SK-N-SH treated with all-trans-retinoic acid at 6 μM for 48 hours (cell line): ENCODE data around the gene THBS3.

Experiments used
- ATAC-seq: fragments of 200-7000 bp; cut with Tn5 transposase; 3 replicates; pipeline ENCODE4 v1.9.1; 2020; ENCODE audit warnings: mild to moderate bottlenecking, moderate library complexity
- ARNTL ChIP-seq: fragments of 450-650 bp; formaldehyde crosslinking; IDR thresholded peaks from 2 replicates; pipeline ENCODE4 v1.5.0; 2020; ENCODE audit warnings: low read depth, mild to moderate bottlenecking, moderate library complexity, borderline replicate concordance
- BACH2 ChIP-seq: fragments of 250-450 bp; sonication (Bioruptor Pico); IDR thresholded peaks from 2 replicates; pipeline ENCODE4 v1.9.0; 2021; ENCODE audit warnings: mild to moderate bottlenecking, borderline replicate concordance
- CREB5 ChIP-seq: fragments of 250-450 bp; sonication (Bioruptor Pico); IDR thresholded peaks from 2 replicates; pipeline ENCODE4 v1.5.1; 2020; ENCODE audit warnings: low read depth, mild to moderate bottlenecking, moderate library complexity
- ESRRG ChIP-seq: fragments of 250-450 bp; sonication (Bioruptor Pico); IDR thresholded peaks from 2 replicates; pipeline ENCODE4 v1.6.1; 2021; ENCODE audit warnings: mild to moderate bottlenecking
- ISL1 ChIP-seq: fragments of 250-450 bp; sonication (Bioruptor Pico); IDR thresholded peaks from 2 replicates; pipeline ENCODE4 v2.1.2; 2022; ENCODE audit warnings: mild to moderate bottlenecking, moderate library complexity
- OSR1 ChIP-seq: fragments of 250-450 bp; sonication (Bioruptor Pico); IDR thresholded peaks from 2 replicates; pipeline ENCODE4 v1.8.0; 2022; ENCODE audit warnings: moderate library complexity, mild to moderate bottlenecking, inconsistent platforms
- PPARA ChIP-seq: fragments of 250-450 bp; sonication (Bioruptor Pico); IDR thresholded peaks from 2 replicates; pipeline ENCODE4 v1.5.0; 2020; ENCODE audit warnings: mild to moderate bottlenecking, borderline replicate concordance
- RARB ChIP-seq: fragments of 250-450 bp; sonication (Bioruptor Pico); IDR thresholded peaks from 2 replicates; pipeline ENCODE4 v1.8.0; 2021; ENCODE audit warnings: mild to moderate bottlenecking, moderate library complexity
- SNAI2 ChIP-seq: fragments of 250-450 bp; sonication (Bioruptor Pico); IDR thresholded peaks from 2 replicates; pipeline ENCODE4 v1.5.0; 2020; ENCODE audit warnings: mild to moderate bottlenecking, moderate library complexity
- TCF4 ChIP-seq: fragments of 250-450 bp; sonication (Bioruptor Pico); IDR thresholded peaks from 2 replicates; pipeline ENCODE4 v1.8.0; 2021; ENCODE audit warnings: mild to moderate bottlenecking, moderate library complexity, borderline replicate concordance
- TSHZ2 ChIP-seq: fragments of 250-450 bp; sonication (Bioruptor Pico); IDR thresholded peaks from 2 replicates; pipeline ENCODE4 v1.5.0; 2020; ENCODE audit warnings: mild to moderate bottlenecking, moderate library complexity
- ZC3H10 ChIP-seq: fragments of 250-450 bp; sonication (Bioruptor Pico); IDR thresholded peaks from 2 replicates; pipeline ENCODE4 v1.5.1; 2021; ENCODE audit warnings: mild to moderate bottlenecking, moderate library complexity
- ZFP3 ChIP-seq: fragments of 250-450 bp; sonication (Bioruptor Pico); IDR thresholded peaks from 2 replicates; pipeline ENCODE4 v1.5.0; 2020; ENCODE audit warnings: mild to moderate bottlenecking, moderate library complexity
- ZFP30 ChIP-seq: fragments of 450-650 bp; formaldehyde crosslinking; IDR thresholded peaks from 2 replicates; pipeline ENCODE4 v1.5.0; 2022; ENCODE audit warnings: mild to moderate bottlenecking, moderate library complexity
- ZNF565 ChIP-seq: fragments of 450-650 bp; formaldehyde crosslinking; conservative IDR thresholded peaks from 2 replicates; pipeline ENCODE4 v1.5.0; 2020; ENCODE audit warnings: low read depth, mild to moderate bottlenecking, moderate library complexity
- ZNF70 ChIP-seq: fragments of 450-650 bp; formaldehyde crosslinking; IDR thresholded peaks from 2 replicates; pipeline ENCODE4 v1.5.0; 2020; ENCODE audit warnings: mild to moderate bottlenecking, moderate library complexity
- ZNF8 ChIP-seq: fragments of 450-650 bp; formaldehyde crosslinking; IDR thresholded peaks from 2 replicates; pipeline ENCODE4 v1.5.0; 2020; ENCODE audit warnings: mild to moderate bottlenecking, moderate library complexity
- TF ChIP-seq, protein P1 (sequence below): fragments of 250-450 bp; sonication (Bioruptor Pico); IDR thresholded peaks from 2 replicates; pipeline ENCODE4 v1.8.0; 2020; ENCODE audit warnings: mild to moderate bottlenecking, moderate library complexity, borderline replicate concordance
- TF ChIP-seq, protein P2 (sequence below): fragments of 250-450 bp; sonication (Bioruptor Pico); IDR thresholded peaks from 2 replicates; pipeline ENCODE4 v1.8.0; 2021; ENCODE audit warnings: low read depth, mild to moderate bottlenecking, moderate library complexity, borderline replicate concordance

Gene THBS3

DNA sequence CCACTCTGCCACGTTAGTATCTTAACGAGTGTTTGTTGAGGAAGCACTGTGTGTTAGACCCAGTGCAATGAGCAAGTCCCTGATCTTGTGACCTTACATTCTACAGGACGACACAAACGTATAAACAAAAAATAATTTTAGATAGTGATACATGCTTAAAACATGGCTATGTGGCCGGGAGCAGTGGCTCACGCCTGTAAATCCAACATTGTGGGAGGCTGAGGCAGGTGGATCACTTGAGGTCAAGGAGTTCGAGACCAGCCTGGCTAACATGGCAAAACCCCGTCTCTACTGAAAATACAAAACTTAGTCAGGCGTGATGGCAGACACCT lies 20.4 kb upstream of the THBS3 start (continued):
- no peak for TF ChIP-seq ZNF8 (CRISPR knock-in tag)
- no peak for TF ChIP-seq ZFP3 (CRISPR knock-in tag)
- no peak; the same call in 1 of the 2 replicates for TF ChIP-seq ZNF70 (CRISPR knock-in tag)

- peak; percentile 94 for ATAC-seq
- TF ChIP-seq RARB (CRISPR knock-in tag) (no peak), OSR1 (no peak), TSHZ2 (CRISPR knock-in tag) (no peak), ZFP3 (CRISPR knock-in tag) (no peak), ZC3H10 (CRISPR knock-in tag) (no peak), ZNF565 (no peak), TCF4 (CRISPR knock-in tag) (no peak), SNAI2 (CRISPR knock-in tag) (no peak)
- TF ChIP-seq, protein P1, sequence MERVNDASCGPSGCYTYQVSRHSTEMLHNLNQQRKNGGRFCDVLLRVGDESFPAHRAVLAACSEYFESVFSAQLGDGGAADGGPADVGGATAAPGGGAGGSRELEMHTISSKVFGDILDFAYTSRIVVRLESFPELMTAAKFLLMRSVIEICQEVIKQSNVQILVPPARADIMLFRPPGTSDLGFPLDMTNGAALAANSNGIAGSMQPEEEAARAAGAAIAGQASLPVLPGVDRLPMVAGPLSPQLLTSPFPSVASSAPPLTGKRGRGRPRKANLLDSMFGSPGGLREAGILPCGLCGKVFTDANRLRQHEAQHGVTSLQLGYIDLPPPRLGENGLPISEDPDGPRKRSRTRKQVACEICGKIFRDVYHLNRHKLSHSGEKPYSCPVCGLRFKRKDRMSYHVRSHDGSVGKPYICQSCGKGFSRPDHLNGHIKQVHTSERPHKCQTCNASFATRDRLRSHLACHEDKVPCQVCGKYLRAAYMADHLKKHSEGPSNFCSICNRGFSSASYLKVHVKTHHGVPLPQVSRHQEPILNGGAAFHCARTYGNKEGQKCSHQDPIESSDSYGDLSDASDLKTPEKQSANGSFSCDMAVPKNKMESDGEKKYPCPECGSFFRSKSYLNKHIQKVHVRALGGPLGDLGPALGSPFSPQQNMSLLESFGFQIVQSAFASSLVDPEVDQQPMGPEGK, result peak; percentile 58
These were observed 19.8 kb upstream of the THBS3 start for GRCh38 chr1:155227261-155228095.

DNA sequence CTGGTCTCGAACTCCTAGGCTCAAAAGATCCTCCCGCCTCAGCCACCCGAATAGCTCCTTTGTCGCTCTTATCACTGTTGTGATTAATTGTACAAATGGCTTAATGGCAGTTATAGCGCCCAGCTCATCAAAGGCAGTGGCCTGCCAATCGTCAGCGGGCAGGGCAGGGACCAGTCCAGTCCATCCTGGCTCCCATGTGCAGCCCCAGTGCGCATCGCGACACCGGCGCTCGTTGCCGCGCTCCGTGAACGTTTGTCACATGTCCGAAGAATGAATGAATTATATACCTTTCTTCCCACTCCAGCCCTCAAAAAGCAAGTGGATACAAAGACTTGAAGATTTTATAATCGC lies 19.2 kb upstream of the THBS3 start:
- ATAC-seq, result peak; percentile 46
- no peak for TF ChIP-seq TSHZ2 (CRISPR knock-in tag)
- no peak for TF ChIP-seq PPARA (CRISPR knock-in tag)
- no peak for TF ChIP-seq ZC3H10 (CRISPR knock-in tag)
- TF ChIP-seq CREB5 (CRISPR knock-in tag), result no peak
- TF ChIP-seq, protein P2, sequence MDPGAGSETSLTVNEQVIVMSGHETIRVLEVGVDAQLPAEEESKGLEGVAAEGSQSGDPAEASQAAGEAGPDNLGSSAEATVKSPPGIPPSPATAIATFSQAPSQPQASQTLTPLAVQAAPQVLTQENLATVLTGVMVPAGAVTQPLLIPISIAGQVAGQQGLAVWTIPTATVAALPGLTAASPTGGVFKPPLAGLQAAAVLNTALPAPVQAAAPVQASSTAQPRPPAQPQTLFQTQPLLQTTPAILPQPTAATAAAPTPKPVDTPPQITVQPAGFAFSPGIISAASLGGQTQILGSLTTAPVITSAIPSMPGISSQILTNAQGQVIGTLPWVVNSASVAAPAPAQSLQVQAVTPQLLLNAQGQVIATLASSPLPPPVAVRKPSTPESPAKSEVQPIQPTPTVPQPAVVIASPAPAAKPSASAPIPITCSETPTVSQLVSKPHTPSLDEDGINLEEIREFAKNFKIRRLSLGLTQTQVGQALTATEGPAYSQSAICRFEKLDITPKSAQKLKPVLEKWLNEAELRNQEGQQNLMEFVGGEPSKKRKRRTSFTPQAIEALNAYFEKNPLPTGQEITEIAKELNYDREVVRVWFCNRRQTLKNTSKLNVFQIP (CRISPR knock-in tag), result no peak
- no peak for TF ChIP-seq ARNTL (CRISPR knock-in tag)
- TF ChIP-seq ZFP30, result no peak
- TF ChIP-seq SNAI2 (CRISPR knock-in tag), result no peak
- no peak for TF ChIP-seq BACH2 (CRISPR knock-in tag)
- TF ChIP-seq ESRRG (CRISPR knock-in tag), result no peak
- no peak for TF ChIP-seq ISL1 (CRISPR knock-in tag)
- no peak for TF ChIP-seq TCF4 (CRISPR knock-in tag)
- TF ChIP-seq ZNF565, result no peak
- TF ChIP-seq RARB (CRISPR knock-in tag), result no peak
- TF ChIP-seq ZNF70 (CRISPR knock-in tag), result no peak
